ENCODE results near the gene KDM7A.
"Not testable (repeated sequence)": the region's sequence is repeated elsewhere in the genome, so short reads cannot be mapped to it uniquely, and the experiment has no call there.

KDM7A gene

GRCh38 chr7:140200061-140200989, 23.5 kb upstream of the KDM7A start:
- no peak for DNase-seq

- no peak for DNase-seq
Observed at GRCh38 chr7:140197938-140198337, 21.2 kb upstream of the KDM7A start.

GRCh38 chr7:140197218-140197890, 20.6 kb upstream of the KDM7A start:
- no peak for DNase-seq

- no peak for DNase-seq
Observed at GRCh38 chr7:140196361-140197217, 19.8 kb upstream of the KDM7A start.

GRCh38 chr7:140195859-140196258, 19.1 kb upstream of the KDM7A start:
- DNase-seq = no peak

- no peak for DNase-seq
Observed at GRCh38 chr7:140192620-140193019, 15.8 kb upstream of the KDM7A start.

- no peak for DNase-seq
Observed at GRCh38 chr7:140192176-140192575, 15.4 kb upstream of the KDM7A start.

- no peak for DNase-seq
Observed at GRCh38 chr7:140190588-140190987, 13.8 kb upstream of the KDM7A start.

- DNase-seq = no peak
Observed at GRCh38 chr7:140189917-140190316, 13.1 kb upstream of the KDM7A start.

GRCh38 chr7:140182917-140183316, 6.1 kb upstream of the KDM7A start:
- DNase-seq = no peak

- no peak for DNase-seq
Observed at GRCh38 chr7:140179339-140179738, 2.6 kb upstream of the KDM7A start.

- no peak for DNase-seq
Observed at GRCh38 chr7:140176122-140176701, 571 bp downstream of the KDM7A start.

GRCh38 chr7:140175221-140176121, 1.3 kb downstream of the KDM7A start:
- DNase-seq = peak; percentile 94

GRCh38 chr7:140174217-140174616, 2.6 kb downstream of the KDM7A start:
- no peak for DNase-seq

GRCh38 chr7:140170375-140170774, 6.4 kb downstream of the KDM7A start:
- no peak for DNase-seq

- no peak for DNase-seq
Observed at GRCh38 chr7:140168816-140169215, 8.0 kb downstream of the KDM7A start.

GRCh38 chr7:140165422-140165821, 11.4 kb downstream of the KDM7A start:
- no peak for DNase-seq

GRCh38 chr7:140162081-140162480, 14.7 kb downstream of the KDM7A start:
- not testable (repeated sequence) for DNase-seq

GRCh38 chr7:140161047-140161446, 15.7 kb downstream of the KDM7A start:
- no peak for DNase-seq

- no peak for DNase-seq
Observed at GRCh38 chr7:140160308-140160707, 16.5 kb downstream of the KDM7A start.

- no peak for DNase-seq
Observed at GRCh38 chr7:140159497-140159896, 17.3 kb downstream of the KDM7A start.
